LHCN-M2 (cell line): Measurements from ENCODE around the gene CCN6. TPM values are rescaled to one million over a fixed set of nuclear protein-coding genes. Genes with fewer than 3 reads are reported as not detected.

Source experiments
- DNase-seq: peaks from one replicate; pipeline ENCODE4 v3.0.0-alpha.2; 2012; ENCODE audit warnings: low read depth
- total RNA-seq: library from RNA; depleted of rRNA; stranded (reverse); fragments of >200 nt; gene quantifications from 2 replicates; pipeline ENCODE4 v1.2.3, GENCODE V29; 2014; rRNA removed

CCN6 gene
- total RNA-seq, 1 experiment from 2014 or later, result not detected

- no peak for DNase-seq
Measured at GRCh38 chr6:112114577-112115223, 60.8 kb downstream of the CCN6 start.

GRCh38 chr6:112116221-112116620 lies 62.3 kb downstream of the CCN6 start:
- DNase-seq, result peak; percentile 5

DNA sequence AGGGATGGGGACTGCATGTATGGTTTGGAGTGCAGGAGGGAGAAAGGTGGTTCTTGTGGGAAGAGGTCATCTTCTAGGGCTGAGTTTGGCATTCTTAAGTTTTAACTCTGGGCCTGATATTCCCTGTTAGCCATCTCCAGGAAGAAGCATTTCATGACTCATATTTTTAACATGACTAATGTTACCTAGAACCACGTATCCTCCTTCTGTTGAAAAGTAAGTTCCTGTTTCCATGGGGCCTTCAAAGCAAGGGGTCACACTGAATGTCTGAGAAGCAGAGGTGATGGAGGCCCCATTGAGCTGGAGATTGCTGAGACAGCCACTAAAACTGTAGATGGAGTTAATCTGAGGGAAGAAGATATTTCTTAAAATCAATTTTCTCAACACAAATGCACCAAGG lies 63.6 kb downstream of the CCN6 start:
- peak; percentile 57 for DNase-seq

DNA sequence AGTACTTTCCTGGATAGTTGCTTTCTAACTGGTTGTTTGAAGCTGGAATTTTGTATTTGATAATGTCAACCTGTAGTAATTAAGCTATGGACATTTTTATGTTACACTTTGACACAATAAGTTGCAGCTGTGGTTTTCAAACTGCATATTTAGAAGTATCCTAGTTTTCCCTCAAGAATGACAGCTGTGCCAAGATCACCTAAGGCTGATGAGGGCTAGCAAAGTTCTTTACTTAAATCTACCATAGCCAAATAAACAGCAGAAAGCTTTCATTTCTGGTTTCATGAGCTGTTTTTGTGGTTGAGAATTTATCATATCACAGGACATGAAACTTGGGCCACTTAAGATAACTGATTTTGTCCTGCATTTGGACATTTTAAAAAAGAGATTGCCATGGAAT lies 64.1 kb downstream of the CCN6 start:
- peak; percentile 50 for DNase-seq

Other genes starting within 250 kb of the CCN6 start
- gene FYN, start 180.7 kb upstream of the CCN6 start, total RNA-seq, result 95.8 and 103 TPM in 2 replicates
- 11.2 and 13.3 TPM in 2 replicates for gene TUBE1, start 33.4 kb downstream of the CCN6 start, total RNA-seq
- gene FAM229B, start 33.5 kb downstream of the CCN6 start, total RNA-seq, result 7.8 and 9.7 TPM in 2 replicates
- 6.5 and 6.8 TPM in 2 replicates for gene LAMA4, start 200.5 kb downstream of the CCN6 start, total RNA-seq